ENCODE measurements around the gene HIVEP1. TPM values are rescaled to one million over a fixed set of nuclear protein-coding genes. Genes with fewer than 3 reads are reported as not detected.

Gene HIVEP1
- total and polyA plus RNA-seq, 4 donors = 2.7 to 27.2 (median 6.2) TPM

DNA sequence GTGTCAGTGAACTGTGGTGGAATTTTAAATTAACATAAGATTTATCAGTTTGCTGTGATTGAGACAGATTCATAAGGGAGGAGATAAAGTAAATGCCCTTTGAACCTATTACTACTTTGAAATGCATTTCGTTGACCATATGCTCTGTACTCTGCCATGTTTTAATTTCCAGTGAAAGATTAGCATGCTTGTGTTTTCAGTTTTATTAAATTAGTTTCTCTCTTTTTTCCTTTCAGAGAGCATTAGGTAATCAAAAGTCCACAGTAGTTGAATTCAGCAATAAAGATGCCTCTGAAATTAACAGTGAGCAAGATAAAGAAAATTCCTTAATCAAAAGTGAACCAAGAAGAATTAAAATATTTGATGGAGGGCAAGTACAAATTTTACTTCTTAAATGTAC is 117.4 kb downstream of the HIVEP1 start:
- Histone ChIP-seq H3K27ac (ENCODE audit: low read depth in 1 of 2, low read length in 2 of 2) (no peak overlapping the region), H3K4me1 (ENCODE audit: control insufficient read depth in 4 of 4, insufficient read depth in 4 of 4, low read length in 3 of 4) (no peaks in the 10 kb centered on the region), H3K9me3 (ENCODE audit: control insufficient read depth in 4 of 4, low read length in 3 of 4) (no peaks in the 10 kb centered on the region), H3K36me3 (ENCODE audit: control insufficient read depth in 4 of 4, insufficient read depth in 3 of 4, low read depth in 1 of 4, low read length in 3 of 4) (peaks cover 0 to 12% (median 4%) of the 10 kb centered on the region in 4 donors), H3K27me3 (ENCODE audit: control insufficient read depth in 4 of 4, insufficient read depth in 4 of 4, low read length in 3 of 4) (no peaks in the 10 kb centered on the region), H3K4me3 (ENCODE audit: low read depth in 1 of 3, low read length in 3 of 3) (no peak overlapping the region), H3K9ac (ENCODE audit: low read depth in 1 of 2, low read length in 2 of 2) (no peak overlapping the region)
- no peak for DNase-seq (ENCODE audit: low spot score)
- TF ChIP-seq, protein P1, sequence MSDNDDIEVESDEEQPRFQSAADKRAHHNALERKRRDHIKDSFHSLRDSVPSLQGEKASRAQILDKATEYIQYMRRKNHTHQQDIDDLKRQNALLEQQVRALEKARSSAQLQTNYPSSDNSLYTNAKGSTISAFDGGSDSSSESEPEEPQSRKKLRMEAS (IDR thresholded peaks at IDR 0.05) = no peak
- TF ChIP-seq EGR1 (IDR thresholded peaks at IDR 0.05; ENCODE audit: low read depth in 2 of 2) = no peak
- TF ChIP-seq, protein P2, sequence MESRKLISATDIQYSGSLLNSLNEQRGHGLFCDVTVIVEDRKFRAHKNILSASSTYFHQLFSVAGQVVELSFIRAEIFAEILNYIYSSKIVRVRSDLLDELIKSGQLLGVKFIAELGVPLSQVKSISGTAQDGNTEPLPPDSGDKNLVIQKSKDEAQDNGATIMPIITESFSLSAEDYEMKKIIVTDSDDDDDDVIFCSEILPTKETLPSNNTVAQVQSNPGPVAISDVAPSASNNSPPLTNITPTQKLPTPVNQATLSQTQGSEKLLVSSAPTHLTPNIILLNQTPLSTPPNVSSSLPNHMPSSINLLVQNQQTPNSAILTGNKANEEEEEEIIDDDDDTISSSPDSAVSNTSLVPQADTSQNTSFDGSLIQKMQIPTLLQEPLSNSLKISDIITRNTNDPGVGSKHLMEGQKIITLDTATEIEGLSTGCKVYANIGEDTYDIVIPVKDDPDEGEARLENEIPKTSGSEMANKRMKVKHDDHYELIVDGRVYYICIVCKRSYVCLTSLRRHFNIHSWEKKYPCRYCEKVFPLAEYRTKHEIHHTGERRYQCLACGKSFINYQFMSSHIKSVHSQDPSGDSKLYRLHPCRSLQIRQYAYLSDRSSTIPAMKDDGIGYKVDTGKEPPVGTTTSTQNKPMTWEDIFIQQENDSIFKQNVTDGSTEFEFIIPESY (IDR thresholded peaks at IDR 0.05) = no peak
- no peak for TF ChIP-seq SP1 (IDR thresholded peaks at IDR 0.05)
- no peak for TF ChIP-seq TAF1 (conservative IDR thresholded peaks at IDR 0.05)
- TF ChIP-seq JUND (IDR thresholded peaks at IDR 0.05) = no peak
- TF ChIP-seq RXRA (IDR thresholded peaks at IDR 0.05) = no peak
- 88% methylated on average over 1 of the region's 1 CpG for WGBS

DNA sequence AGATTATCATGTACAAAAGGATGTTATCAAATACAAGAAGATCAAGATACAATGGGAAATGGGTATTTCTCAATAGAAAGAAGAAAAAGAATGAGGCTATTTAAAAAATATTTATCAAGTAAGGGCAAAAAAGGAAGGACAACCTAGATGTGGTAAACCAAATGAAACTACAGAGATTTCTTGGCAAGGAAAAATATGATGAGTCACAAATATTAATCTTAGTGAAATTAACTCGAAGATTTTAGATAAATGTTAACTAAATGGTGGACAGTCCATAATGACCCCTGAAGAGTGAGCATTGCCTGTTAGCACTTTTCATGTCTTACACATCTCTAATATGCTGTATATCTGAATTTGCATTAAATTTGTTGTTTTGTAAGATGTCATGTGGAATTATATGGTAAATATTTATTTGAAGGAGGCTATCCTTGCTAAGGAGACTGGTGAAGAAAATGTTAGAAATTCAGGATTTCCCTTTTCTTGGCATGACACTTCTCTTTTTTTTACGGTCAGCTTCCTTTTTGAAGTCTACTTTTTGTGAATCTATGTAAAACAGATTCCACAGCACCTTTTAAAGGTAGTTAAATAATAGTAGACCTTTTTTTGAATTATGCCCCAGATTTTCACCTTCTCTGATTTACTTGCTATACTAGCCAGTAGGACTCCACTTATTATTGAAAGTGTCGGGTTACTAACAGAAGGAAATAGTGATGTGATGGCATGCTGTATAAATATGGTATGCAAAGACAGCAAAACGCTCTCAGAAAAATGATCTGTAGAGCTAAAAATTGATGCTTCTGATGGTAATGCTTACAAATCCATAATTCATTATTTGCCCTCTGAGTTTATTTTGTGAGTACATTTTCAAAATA is 120.5 kb downstream of the HIVEP1 start:
- TF ChIP-seq HNF4A (conservative IDR thresholded peaks at IDR 0.05) (no peak), TAF1 (conservative IDR thresholded peaks at IDR 0.05) (no peak), GABPA (IDR thresholded peaks at IDR 0.05 in 1 of 2, conservative IDR thresholded peaks at IDR 0.05 in 1 of 2) (no peak), YY1 (IDR thresholded peaks at IDR 0.05) (no peak), SP1 (IDR thresholded peaks at IDR 0.05) (no peak), NR2F2 (IDR thresholded peaks at IDR 0.05) (no peak), RAD21 (IDR thresholded peaks at IDR 0.05) (no peak), FOXA2 (IDR thresholded peaks at IDR 0.05) (no peak), FOXA1 (IDR thresholded peaks at IDR 0.05) (no peak), RXRA (IDR thresholded peaks at IDR 0.05) (no peak), HNF4G (IDR thresholded peaks at IDR 0.05) (no peak)
- TF ChIP-seq, protein P2 (IDR thresholded peaks at IDR 0.05) = no peak
- TF ChIP-seq, protein P1 (IDR thresholded peaks at IDR 0.05) = no peak
- TF ChIP-seq, protein P3, sequence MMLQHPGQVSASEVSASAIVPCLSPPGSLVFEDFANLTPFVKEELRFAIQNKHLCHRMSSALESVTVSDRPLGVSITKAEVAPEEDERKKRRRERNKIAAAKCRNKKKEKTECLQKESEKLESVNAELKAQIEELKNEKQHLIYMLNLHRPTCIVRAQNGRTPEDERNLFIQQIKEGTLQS (IDR thresholded peaks at IDR 0.05) = no peak
- TF ChIP-seq, protein P4, sequence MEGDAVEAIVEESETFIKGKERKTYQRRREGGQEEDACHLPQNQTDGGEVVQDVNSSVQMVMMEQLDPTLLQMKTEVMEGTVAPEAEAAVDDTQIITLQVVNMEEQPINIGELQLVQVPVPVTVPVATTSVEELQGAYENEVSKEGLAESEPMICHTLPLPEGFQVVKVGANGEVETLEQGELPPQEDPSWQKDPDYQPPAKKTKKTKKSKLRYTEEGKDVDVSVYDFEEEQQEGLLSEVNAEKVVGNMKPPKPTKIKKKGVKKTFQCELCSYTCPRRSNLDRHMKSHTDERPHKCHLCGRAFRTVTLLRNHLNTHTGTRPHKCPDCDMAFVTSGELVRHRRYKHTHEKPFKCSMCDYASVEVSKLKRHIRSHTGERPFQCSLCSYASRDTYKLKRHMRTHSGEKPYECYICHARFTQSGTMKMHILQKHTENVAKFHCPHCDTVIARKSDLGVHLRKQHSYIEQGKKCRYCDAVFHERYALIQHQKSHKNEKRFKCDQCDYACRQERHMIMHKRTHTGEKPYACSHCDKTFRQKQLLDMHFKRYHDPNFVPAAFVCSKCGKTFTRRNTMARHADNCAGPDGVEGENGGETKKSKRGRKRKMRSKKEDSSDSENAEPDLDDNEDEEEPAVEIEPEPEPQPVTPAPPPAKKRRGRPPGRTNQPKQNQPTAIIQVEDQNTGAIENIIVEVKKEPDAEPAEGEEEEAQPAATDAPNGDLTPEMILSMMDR (IDR thresholded peaks at IDR 0.05; ENCODE audit: low read depth, low read length, missing input control) = no peak
- Histone ChIP-seq H3K9me3 (ENCODE audit: control insufficient read depth in 4 of 4, low read length in 3 of 4) (no peaks in the 10 kb centered on the region), H3K36me3 (ENCODE audit: control insufficient read depth in 4 of 4, insufficient read depth in 3 of 4, low read depth in 1 of 4, low read length in 3 of 4) (peaks cover 0 to 16% (median 5%) of the 10 kb centered on the region in 4 donors), H3K27ac (ENCODE audit: low read depth in 1 of 2, low read length in 2 of 2) (no peak overlapping the region), H3K4me3 (ENCODE audit: low read depth in 1 of 3, low read length in 3 of 3) (no peak overlapping the region), H3K4me1 (ENCODE audit: control insufficient read depth in 4 of 4, insufficient read depth in 4 of 4, low read length in 3 of 4) (peaks cover 0 to 5% (median 0%) of the 10 kb centered on the region in 4 donors), H3K9ac (ENCODE audit: low read depth in 1 of 2, low read length in 2 of 2) (no peak overlapping the region), H3K27me3 (ENCODE audit: control insufficient read depth in 4 of 4, insufficient read depth in 4 of 4, low read length in 3 of 4) (no peaks in the 10 kb centered on the region)
- 87% methylated on average over 4 of the region's 4 CpGs for WGBS
- DNase-seq (ENCODE audit: low spot score) = no peak
